Thoracic aorta (tissue), 2 donors: ENCODE results near the gene NUB1. TPM values are rescaled to one million over a fixed set of nuclear protein-coding genes. Genes with fewer than 3 reads are reported as not detected.

ENCODE experiments used
- ATAC-seq: fragments of 150-250 bp; one replicate; pipeline ENCODE4 v1.8.0; 2017; ENCODE audit warnings: low read depth; ENCODE audit not compliant: insufficient number of reproducible peaks, low FRiP score
- DNase-seq: peaks from one replicate; pipeline ENCODE4 v3.0.0-alpha.2; 2020; ENCODE audit warnings: low spot score
- H3K27ac ChIP-seq, 2 donors: fragments of 200-600 bp; sonication (generic); 1 replicate in 1 of 2; 2 replicates in 1 of 2; pipeline ENCODE4 v1.5.1; 2016; ENCODE audit warnings: mild to moderate bottlenecking in 2 of 2, moderate library complexity in 2 of 2
- H3K27me3 ChIP-seq: fragments of 200-600 bp; sonication (generic); replicated peaks from 2 replicates; pipeline ENCODE4 v1.6.0; 2016; ENCODE audit warnings: mild to moderate bottlenecking; ENCODE audit not compliant: insufficient read depth
- H3K36me3 ChIP-seq: fragments of 200-600 bp; sonication (generic); one replicate; pipeline ENCODE4 v1.5.1; 2016
- H3K4me1 ChIP-seq, 2 donors: fragments of 200-600 bp; sonication (generic); 1 replicate in 1 of 2; 2 replicates in 1 of 2; pipeline versions ENCODE4 v1.5.1 to v1.6.0; 2016; ENCODE audit warnings: low read depth in 2 of 2, mild to moderate bottlenecking in 1 of 2; ENCODE audit not compliant: control insufficient read depth in 1 of 2
- H3K4me3 ChIP-seq: fragments of 200-600 bp; sonication (generic); 2 replicates; pipeline ENCODE4 v1.5.1; 2016; ENCODE audit warnings: mild to moderate bottlenecking
- H3K9me3 ChIP-seq: fragments of 200-600 bp; sonication (generic); 2 replicates; pipeline ENCODE4 v1.5.1; 2016
- total RNA-seq, 2 donors: library from RNA; depleted of rRNA; stranded (reverse); fragments of >200 nt; gene quantifications; one replicate each; pipeline versions ENCODE4 v1.1.0 to v1.2.3, GENCODE V29; 2016
- TF ChIP-seq, protein P1 (sequence below): fragments of 200-600 bp; sonication (generic); IDR thresholded peaks from one replicate; pipeline ENCODE4 v1.5.1; 2019; ENCODE audit warnings: antibody characterized with exemption

The NUB1 gene
- total RNA-seq, 2 donors from 2014 or later = 51.0 to 53.4 TPM

DNA sequence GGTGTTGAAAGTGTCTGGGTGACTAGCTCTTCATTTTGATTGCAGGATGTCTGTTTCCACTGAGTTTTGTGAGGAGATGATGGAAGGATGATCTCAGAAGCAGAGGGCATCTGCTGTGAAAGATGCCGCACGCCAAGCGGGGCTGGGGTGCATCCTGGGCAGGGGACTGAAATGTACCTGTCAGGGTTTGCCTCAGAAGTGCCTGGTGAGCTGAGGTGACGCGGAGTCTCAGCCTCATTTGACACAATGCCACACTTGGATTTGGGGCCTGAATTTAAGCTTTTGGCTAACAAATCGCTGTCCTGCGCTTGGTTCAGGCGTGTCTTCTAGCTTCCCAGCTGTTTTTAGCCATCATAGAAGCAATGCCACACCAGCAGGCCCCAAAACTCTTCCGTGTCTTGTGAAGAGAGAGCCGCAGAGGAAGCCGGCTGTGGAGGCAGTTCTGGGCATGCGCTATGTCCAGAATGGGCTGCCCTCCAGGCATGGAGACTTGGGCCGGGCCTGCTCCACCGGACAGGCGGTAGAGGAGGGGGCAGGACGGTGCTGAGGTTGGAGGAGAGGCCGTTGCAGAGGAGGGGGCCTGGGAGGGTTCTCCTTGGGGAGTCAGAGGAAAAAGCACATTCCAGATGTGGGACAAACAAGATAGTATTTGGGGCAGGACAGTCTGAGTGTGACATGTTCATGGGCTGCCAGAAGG, 37.0 kb downstream of the NUB1 start:
- Histone ChIP-seq H3K9me3 (no peaks in the 10 kb centered on the region), H3K27ac (no peak overlapping the region), H3K27me3 (no peaks in the 10 kb centered on the region), H3K36me3 (peaks cover 34% of the 10 kb centered on the region), H3K4me3 (no peak overlapping the region), H3K4me1 (peaks cover 7 to 15% of the 10 kb centered on the region in 2 donors)
- DNase-seq (no peak), ATAC-seq (no peak)
- TF ChIP-seq, protein P1, sequence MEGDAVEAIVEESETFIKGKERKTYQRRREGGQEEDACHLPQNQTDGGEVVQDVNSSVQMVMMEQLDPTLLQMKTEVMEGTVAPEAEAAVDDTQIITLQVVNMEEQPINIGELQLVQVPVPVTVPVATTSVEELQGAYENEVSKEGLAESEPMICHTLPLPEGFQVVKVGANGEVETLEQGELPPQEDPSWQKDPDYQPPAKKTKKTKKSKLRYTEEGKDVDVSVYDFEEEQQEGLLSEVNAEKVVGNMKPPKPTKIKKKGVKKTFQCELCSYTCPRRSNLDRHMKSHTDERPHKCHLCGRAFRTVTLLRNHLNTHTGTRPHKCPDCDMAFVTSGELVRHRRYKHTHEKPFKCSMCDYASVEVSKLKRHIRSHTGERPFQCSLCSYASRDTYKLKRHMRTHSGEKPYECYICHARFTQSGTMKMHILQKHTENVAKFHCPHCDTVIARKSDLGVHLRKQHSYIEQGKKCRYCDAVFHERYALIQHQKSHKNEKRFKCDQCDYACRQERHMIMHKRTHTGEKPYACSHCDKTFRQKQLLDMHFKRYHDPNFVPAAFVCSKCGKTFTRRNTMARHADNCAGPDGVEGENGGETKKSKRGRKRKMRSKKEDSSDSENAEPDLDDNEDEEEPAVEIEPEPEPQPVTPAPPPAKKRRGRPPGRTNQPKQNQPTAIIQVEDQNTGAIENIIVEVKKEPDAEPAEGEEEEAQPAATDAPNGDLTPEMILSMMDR = no peak

DNA sequence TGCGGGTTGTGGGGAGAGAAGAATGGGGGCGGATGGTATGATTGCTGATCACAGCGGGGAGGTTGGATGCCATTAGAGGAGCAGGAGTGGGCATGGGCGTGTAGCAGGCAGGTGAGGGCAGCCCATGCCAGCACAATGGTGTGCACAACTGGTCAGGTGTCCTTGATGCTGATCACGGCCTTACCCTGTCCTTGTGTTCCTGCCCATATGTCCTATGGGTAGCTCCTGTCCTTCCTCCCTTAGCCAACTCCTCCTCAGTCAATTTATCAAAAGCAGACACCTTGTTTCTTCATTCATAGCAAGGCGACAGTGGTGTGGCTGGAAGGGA, 37.5 kb downstream of the NUB1 start:
- DNase-seq (no peak), ATAC-seq (no peak)
- peaks cover 7 to 15% of the 10 kb centered on the region in 2 donors for H3K4me1 ChIP-seq
- H3K4me3 ChIP-seq = no peak overlapping the region
- TF ChIP-seq, protein P1 = no peak
- H3K36me3 ChIP-seq = peaks cover 29% of the 10 kb centered on the region
- no peaks in the 10 kb centered on the region for H3K9me3 ChIP-seq
- H3K27me3 ChIP-seq = no peaks in the 10 kb centered on the region
- no peak overlapping the region for H3K27ac ChIP-seq

DNA sequence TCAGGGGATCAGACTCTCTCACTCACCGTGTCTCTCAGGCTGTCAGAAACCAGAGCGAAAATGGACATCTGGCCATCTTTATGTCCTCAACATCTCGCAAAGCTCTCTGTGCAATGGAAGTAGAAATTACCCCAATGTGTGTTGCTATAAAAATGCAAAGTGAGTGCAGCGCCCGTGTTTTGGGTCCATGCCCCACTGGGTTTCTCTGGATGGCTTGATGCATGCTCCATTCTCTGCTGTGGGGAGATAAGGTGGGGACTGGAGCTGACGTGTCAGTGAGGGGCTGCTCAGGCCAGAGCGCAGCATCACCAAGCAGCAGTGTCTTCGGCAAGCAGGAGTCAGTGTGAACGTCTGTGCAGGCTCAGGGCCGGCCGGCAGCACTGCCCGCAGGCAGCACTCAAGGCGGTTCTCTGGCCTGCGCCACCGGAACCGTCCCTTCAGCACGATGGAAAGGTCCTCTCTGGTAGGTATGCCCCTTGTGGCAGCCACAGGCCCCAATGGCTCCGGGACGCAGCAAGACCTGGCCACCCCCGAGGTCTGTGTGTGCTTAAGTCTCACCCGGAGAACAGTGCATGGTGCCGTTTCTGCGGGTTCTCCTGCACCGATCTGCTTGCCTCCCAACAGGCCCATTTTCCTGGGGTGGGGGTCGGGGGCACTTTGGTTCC, 38.1 kb downstream of the NUB1 start:
- no peaks in the 10 kb centered on the region for H3K27me3 ChIP-seq
- H3K4me1 ChIP-seq = peaks cover 7 to 15% of the 10 kb centered on the region in 2 donors
- ATAC-seq (no peak), DNase-seq (no peak)
- no peak overlapping the region for H3K27ac ChIP-seq
- H3K9me3 ChIP-seq = no peaks in the 10 kb centered on the region
- H3K4me3 ChIP-seq = no peak overlapping the region
- TF ChIP-seq, protein P1 = no peak
- peaks cover 26% of the 10 kb centered on the region for H3K36me3 ChIP-seq

DNA sequence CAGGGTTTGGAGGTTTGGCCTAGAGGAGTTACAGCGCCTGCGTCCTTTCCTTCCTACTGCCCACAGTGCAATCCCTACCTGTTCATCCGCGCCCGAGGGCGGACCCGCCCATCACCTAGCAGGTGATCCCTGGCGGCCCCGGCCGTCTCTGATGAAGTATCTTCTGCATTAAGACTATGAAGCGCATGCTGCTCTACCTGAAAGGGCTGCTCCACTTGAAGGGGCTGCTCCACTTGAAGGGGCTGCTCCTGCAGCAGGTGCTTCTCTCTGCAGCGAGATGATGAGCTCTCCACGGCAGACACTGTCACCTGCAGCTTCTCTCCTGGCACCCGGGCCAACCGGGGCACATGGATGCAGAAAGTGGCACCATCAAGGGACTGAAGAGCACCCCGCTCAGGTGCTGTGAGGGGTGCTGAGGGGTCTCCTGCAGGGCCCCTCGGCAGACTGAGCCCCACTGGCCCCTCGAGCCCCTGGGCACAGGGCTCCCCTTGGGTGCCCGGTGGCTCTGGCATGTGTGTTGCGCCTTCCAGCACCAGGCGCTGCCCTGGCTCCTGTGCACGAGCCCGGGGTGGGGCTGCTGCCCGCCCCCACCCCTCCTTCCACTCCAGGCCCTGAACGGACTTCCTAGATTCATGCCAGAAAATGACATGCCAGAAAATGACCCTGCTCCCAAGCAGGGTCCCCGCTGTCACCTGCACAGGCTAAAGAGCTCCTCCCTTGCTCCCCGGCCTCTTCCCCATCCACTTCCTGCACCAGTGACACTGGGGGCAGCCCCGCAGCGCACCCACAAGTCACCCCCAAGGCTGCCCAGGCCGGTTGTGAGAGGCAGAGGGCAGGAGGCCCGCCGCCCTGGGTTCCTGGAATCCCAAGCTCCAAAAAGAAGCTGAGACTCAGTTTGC, 38.8 kb downstream of the NUB1 start:
- Histone ChIP-seq H3K4me1 (peaks cover 10 to 22% of the 10 kb centered on the region in 2 donors), H3K9me3 (no peaks in the 10 kb centered on the region), H3K36me3 (peaks cover 23% of the 10 kb centered on the region), H3K27me3 (no peaks in the 10 kb centered on the region), H3K27ac (no peak overlapping the region), H3K4me3 (no peak overlapping the region)
- ATAC-seq (no peak), DNase-seq (no peak)
- TF ChIP-seq, protein P1 = no peak

DNA sequence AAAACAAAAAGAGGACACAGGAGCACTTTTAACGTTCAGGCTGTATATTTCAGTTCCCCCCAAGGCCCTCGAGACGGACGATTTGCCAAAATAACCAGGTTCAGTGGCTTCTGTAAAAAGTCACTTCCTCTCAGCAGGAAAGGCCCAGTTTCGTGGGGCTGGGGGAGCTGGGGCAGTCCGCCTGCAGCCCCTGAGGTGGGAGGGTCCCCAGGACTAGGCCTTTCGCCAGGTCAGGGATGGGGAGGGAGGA, 39.4 kb downstream of the NUB1 start:
- ATAC-seq (no peak), DNase-seq (no peak)
- H3K27me3 ChIP-seq = no peaks in the 10 kb centered on the region
- TF ChIP-seq, protein P1 = no peak
- peak overlapping the region; percentile 63 for H3K4me3 ChIP-seq
- no peaks in the 10 kb centered on the region for H3K9me3 ChIP-seq
- H3K27ac ChIP-seq = no peak overlapping the region
- peaks cover 10 to 28% of the 10 kb centered on the region in 2 donors for H3K4me1 ChIP-seq
- H3K36me3 ChIP-seq = peaks cover 19% of the 10 kb centered on the region
